Endothelial cell of umbilical vein (primary cell): Measurements from ENCODE around the gene COTL1. TPM values are rescaled to one million over a fixed set of nuclear protein-coding genes. Genes with fewer than 3 reads are reported as not detected.

ENCODE experiments used
- BruUV-seq: library from RNA; stranded (reverse); fragments of 400-500 nt; replicated peaks from 2 replicates; lab custom pipeline; 2021; lab: Mats Ljungman, UMichigan
- CTCF ChIA-PET: fragments of 300-600, 350-600 bp; sonication (Branson Sonifier 250); formaldehyde crosslinking; loops from one replicate; lab custom pipeline; 2021; ENCODE audit warnings: antibody characterized with exemption, inconsistent platforms; lab: Charles Lee
- POLR2A ChIA-PET: fragments of 300-600, 350-600 bp; sonication (Branson Sonifier 250); formaldehyde crosslinking; loops from one replicate; lab custom pipeline; 2021; ENCODE audit warnings: antibody characterized with exemption, inconsistent platforms; lab: Charles Lee
- DNase-seq: peaks from one replicate; pipeline ENCODE4 v3.0.0-alpha.2; 2011; ENCODE audit warnings: low read depth, low spot score
- FAIRE-seq: peaks from 2 replicates; lab custom pipeline; 2011; peaks lifted over from hg19 to GRCh38; lab: Jason Lieb, UNC
- H2AFZ ChIP-seq: 2 replicates; pipeline ENCODE4 v1.6.0; 2012; ENCODE audit warnings: low read depth, low read length, control low read depth, inconsistent platforms
- H3K27ac ChIP-seq: 2 replicates; pipeline ENCODE4 v1.5.1; 2011; ENCODE audit warnings: low read depth, mild to moderate bottlenecking, control low read depth, low read length, moderate library complexity; ENCODE audit not compliant: insufficient read depth
- H3K27me3 ChIP-seq, 2 experiments: 2 replicates each; pipeline versions ENCODE4 v1.6.0 to v1.6.1; 2011; ENCODE audit warnings: low read length in 2 of 2, mixed read lengths in 1 of 2; ENCODE audit not compliant: control insufficient read depth in 2 of 2, insufficient read depth in 2 of 2
- H3K36me3 ChIP-seq, 2 experiments: 2 replicates in 1 of 2; 3 replicates in 1 of 2; pipeline ENCODE4 v1.5.1; 2011; ENCODE audit warnings: low read length in 2 of 2, mild to moderate bottlenecking in 1 of 2, moderate library complexity in 1 of 2; ENCODE audit not compliant: control insufficient read depth in 2 of 2, insufficient read depth in 2 of 2; ENCODE audit errors: extremely low read depth in 1 of 2
- H3K4me1 ChIP-seq: 3 replicates; pipeline ENCODE4 v1.5.1; 2011; ENCODE audit warnings: mild to moderate bottlenecking, low read length; ENCODE audit not compliant: control insufficient read depth, insufficient read depth; ENCODE audit errors: extremely low read depth
- H3K4me2 ChIP-seq: 2 replicates; pipeline ENCODE4 v1.6.1; 2011; ENCODE audit warnings: low read length, control low read depth, mixed read lengths; ENCODE audit not compliant: insufficient read depth
- H3K4me3 ChIP-seq, 3 experiments: fragments of 200-600 bp in 1 of 3; sonication (generic), shearing (Covaris generic) in 1 of 3; replicated peaks in 1 of 3; 2 replicates each; pipeline ENCODE4 v1.5.1; 2011 to 2016; ENCODE audit warnings: control low read depth in 3 of 3, low read length in 3 of 3, mild to moderate bottlenecking in 2 of 3, inconsistent platforms in 1 of 3, low read depth in 1 of 3, moderate library complexity in 1 of 3; ENCODE audit not compliant: insufficient read depth in 1 of 3
- H3K79me2 ChIP-seq: 2 replicates; pipeline ENCODE4 v1.6.0; 2012; ENCODE audit warnings: low read length, inconsistent platforms; ENCODE audit not compliant: control insufficient read depth, insufficient read depth
- H3K9ac ChIP-seq: replicated peaks from 2 replicates; pipeline ENCODE3; 2011; ENCODE audit warnings: low read length, control low read depth; ENCODE audit not compliant: insufficient read depth; ENCODE audit errors: extremely low read depth
- H3K9me1 ChIP-seq: replicated peaks from 3 replicates; pipeline ENCODE4 v1.6.0; 2011; ENCODE audit warnings: mild to moderate bottlenecking, low read length; ENCODE audit not compliant: control insufficient read depth, insufficient read depth; ENCODE audit errors: extremely low read depth
- H3K9me3 ChIP-seq: replicated peaks from 2 replicates; pipeline ENCODE4 v1.5.1; 2012; ENCODE audit warnings: low read length, inconsistent platforms; ENCODE audit not compliant: control insufficient read depth, insufficient read depth
- H4K20me1 ChIP-seq: replicated peaks from 2 replicates; pipeline ENCODE3; 2011; ENCODE audit warnings: mild to moderate bottlenecking, low read length; ENCODE audit not compliant: control insufficient read depth, insufficient read depth; ENCODE audit errors: extremely low read depth
- FOS ChIP-seq: IDR thresholded peaks from 2 replicates; pipeline ENCODE4 v1.6.1; 2011; ENCODE audit warnings: mild to moderate bottlenecking, low read length, moderate library complexity, borderline replicate concordance; ENCODE audit not compliant: insufficient read depth
- JUN ChIP-seq: IDR thresholded peaks from 2 replicates; pipeline ENCODE4 v1.6.1; 2011; ENCODE audit warnings: borderline replicate concordance, low read depth; ENCODE audit not compliant: insufficient read length, insufficient read depth
- MAX ChIP-seq: IDR thresholded peaks from 2 replicates; pipeline ENCODE4 v1.6.1; 2011; ENCODE audit not compliant: insufficient read depth, insufficient read length
- MYC ChIP-seq: IDR thresholded peaks from one replicate; pipeline ENCODE4 v1.6.1; 2011; ENCODE audit warnings: mild to moderate bottlenecking, low read depth, low read length
- dilution Hi-C: fragments of 300-500 bp; cut with MboI; formaldehyde crosslinking; loops from one replicate; pipeline ENCODE4 v1.15.0; 2019; ENCODE audit warnings: low sequenced_read_pairs; ENCODE audit not compliant: extremely low pct_ligation_motif_present
- intact Hi-C: fragments of 100-400 bp; cut with micrococcal nuclease; formaldehyde crosslinking; loops from one replicate; pipeline ENCODE4 v1.10.0; 2022
- polyA plus RNA-seq, 4 experiments: library from polyadenylated mRNA; depleted of rRNA in 3 of 4; stranded (reverse) in 3 of 4; unstranded in 1 of 4; fragments of >200 nt; gene quantifications; 2 replicates each; pipeline versions ENCODE4 v1.2.1 to v1.2.3, GENCODE V29; 2011 to 2012; ENCODE audit warnings: missing spikeins in 1 of 4
- total RNA-seq: library from RNA; stranded (reverse); gene quantifications from 2 replicates; pipeline ENCODE4 v1.2.3, GENCODE V29; 2021

Gene COTL1
- total and polyA plus RNA-seq, 2 donors (not counting 3 experiments of a cell fraction or from before 2014, with no cell fraction given), result 90.0 to 200 TPM

GRCh38 chr16:84527532-84528269 is 90.2 kb downstream of the COTL1 start:
- no peak overlapping the region for H3K4me2 ChIP-seq
- no peaks in the 10 kb centered on the region for H3K9me3 ChIP-seq
- H2AFZ ChIP-seq, result peak overlapping the region; percentile 82
- peak overlapping the region; percentile 36 for H3K9ac ChIP-seq
- H4K20me1 ChIP-seq, result no peaks in the 10 kb centered on the region
- H3K4me3 ChIP-seq, result no peak overlapping the region
- peak overlapping the region; percentile 68 for H3K27ac ChIP-seq
- no peak for DNase-seq
- ChIA-PET POLR2A (no interaction called here), CTCF (interaction anchor here (0.6 to 14.0 kb wide), 9 partner anchors 11 to 198 kb away, joined by 3 to 73 read pairs (median 4); partner anchors contain the start of gene MEAK7)
- intact Hi-C loops, result loop anchor here (1.0 kb wide), 1 partner anchor 91 kb away; the partner anchor contains the start of gene COTL1
- BruUV-seq, result no TSS peak
- no peak for TF ChIP-seq MAX
- TF ChIP-seq JUN, result no peak
- no peak for TF ChIP-seq FOS
- TF ChIP-seq MYC, result no peak
- no peaks in the 10 kb centered on the region for H3K9me1 ChIP-seq
- peaks cover 31% of the 10 kb centered on the region for H3K4me1 ChIP-seq
- H3K79me2 ChIP-seq, result no peaks in the 10 kb centered on the region
- dilution Hi-C loops, result no loop called here
- H3K27me3 ChIP-seq, result no peaks in the 10 kb centered on the region
- H3K36me3 ChIP-seq, result no peaks in the 10 kb centered on the region
- FAIRE-seq, result peak; percentile 31
